HG03039 (cell line): Measurements from ENCODE around the gene RBM6.
"Not testable (repeated sequence)": the region's sequence is repeated elsewhere in the genome, so short reads cannot be mapped to it uniquely, and the experiment has no call there.

ENCODE experiments used
- ATAC-seq: cut with Tn5 transposase; IDR thresholded peaks from one replicate; pipeline ENCODE4 v1.9.1; 2021; ENCODE audit warnings: mild to moderate bottlenecking, moderate library complexity; ENCODE audit not compliant: unreplicated experiment

Gene RBM6

GRCh38 chr3:49968346-49968745, 28.4 kb downstream of the RBM6 start:
- ATAC-seq, result no peak

- ATAC-seq, result no peak
These were observed 32.7 kb downstream of the RBM6 start for GRCh38 chr3:49972656-49973055.

GRCh38 chr3:49976942-49977341, 37.0 kb downstream of the RBM6 start:
- ATAC-seq, result no peak

- no peak for ATAC-seq
These were observed 44.4 kb downstream of the RBM6 start for GRCh38 chr3:49984394-49984793.

GRCh38 chr3:49992326-49992725, 52.4 kb downstream of the RBM6 start:
- ATAC-seq, result no peak

- ATAC-seq, result no peak
These were observed 54.5 kb downstream of the RBM6 start for GRCh38 chr3:49994476-49994875.

GRCh38 chr3:49996016-49996415, 56.1 kb downstream of the RBM6 start:
- ATAC-seq, result no peak

GRCh38 chr3:49997862-49998261, 57.9 kb downstream of the RBM6 start:
- ATAC-seq, result no peak

- ATAC-seq, result no peak
These were observed 58.4 kb downstream of the RBM6 start for GRCh38 chr3:49998326-49998725.

GRCh38 chr3:50001511-50001910, 61.6 kb downstream of the RBM6 start:
- no peak for ATAC-seq

- no peak for ATAC-seq
These were observed 63.3 kb downstream of the RBM6 start for GRCh38 chr3:50003216-50003615.

- no peak for ATAC-seq
These were observed 63.9 kb downstream of the RBM6 start for GRCh38 chr3:50003824-50004223.

GRCh38 chr3:50008931-50009330, 69.0 kb downstream of the RBM6 start:
- no peak for ATAC-seq

- no peak for ATAC-seq
These were observed 71.0 kb downstream of the RBM6 start for GRCh38 chr3:50010959-50011358.

- no peak for ATAC-seq
These were observed 76.0 kb downstream of the RBM6 start for GRCh38 chr3:50015918-50016317.

- ATAC-seq, result no peak
These were observed 88.4 kb downstream of the RBM6 start for GRCh38 chr3:50028346-50028745.

GRCh38 chr3:50031201-50031600, 91.3 kb downstream of the RBM6 start:
- ATAC-seq, result not testable (repeated sequence)

- no peak for ATAC-seq
These were observed 105.0 kb downstream of the RBM6 start for GRCh38 chr3:50044976-50045375.

- no peak for ATAC-seq
These were observed 107.5 kb downstream of the RBM6 start for GRCh38 chr3:50047426-50047825.

- ATAC-seq, result no peak
These were observed 110.4 kb downstream of the RBM6 start for GRCh38 chr3:50050361-50050760.

GRCh38 chr3:50057756-50058155, 117.8 kb downstream of the RBM6 start:
- ATAC-seq, result no peak

- ATAC-seq, result no peak
These were observed 128.2 kb downstream of the RBM6 start for GRCh38 chr3:50068134-50068533.

GRCh38 chr3:50078091-50078490, 138.1 kb downstream of the RBM6 start:
- no peak for ATAC-seq

- no peak for ATAC-seq
These were observed 138.7 kb downstream of the RBM6 start for GRCh38 chr3:50078622-50079021.
